Stimulated activated CD4-positive, alpha-beta T cell treated with anti-CD3 and anti-CD28 coated beads, Interleukin-1b, Interleukin-23, amount 100 ng/mL, for 1 hour (primary cell): ENCODE data around the gene PRX.
"Not testable (repeated sequence)": the region's sequence is repeated elsewhere in the genome, so short reads cannot be mapped to it uniquely, and the experiment has no call there.

Experiments used
- DNase-seq, 2 donors: peaks; one replicate each; pipeline ENCODE4 v3.0.0-alpha.2; 2020; ENCODE audit warnings: low read depth in 2 of 2

Gene PRX

GRCh38 chr19:40389404-40390083 lies 23.6 kb downstream of the PRX start:
- DNase-seq: no peak

GRCh38 chr19:40388481-40388880 lies 24.7 kb downstream of the PRX start:
- no peak for DNase-seq

GRCh38 chr19:40387155-40387554 lies 26.0 kb downstream of the PRX start:
- DNase-seq: no peak

GRCh38 chr19:40383668-40384248 lies 29.4 kb downstream of the PRX start:
- no peak for DNase-seq

GRCh38 chr19:40381321-40381720 lies 31.9 kb downstream of the PRX start:
- no peak for DNase-seq

GRCh38 chr19:40380199-40381037 lies 32.8 kb downstream of the PRX start:
- no peak for DNase-seq

GRCh38 chr19:40379446-40380198 lies 33.6 kb downstream of the PRX start:
- DNase-seq: no peak

- no peak for DNase-seq
Observed at GRCh38 chr19:40378509-40378908, 34.7 kb downstream of the PRX start.

GRCh38 chr19:40377876-40378385 lies 35.2 kb downstream of the PRX start:
- DNase-seq: no peak

GRCh38 chr19:40376286-40376862 lies 36.8 kb downstream of the PRX start:
- DNase-seq: no peak

GRCh38 chr19:40374084-40374483 lies 39.1 kb downstream of the PRX start:
- no peak for DNase-seq

GRCh38 chr19:40371802-40372122 lies 41.4 kb downstream of the PRX start:
- DNase-seq: no peak

- no peak for DNase-seq
Observed at GRCh38 chr19:40370997-40371801, 42.0 kb downstream of the PRX start.

- DNase-seq: not testable (repeated sequence)
Observed at GRCh38 chr19:40370253-40370652, 42.9 kb downstream of the PRX start.

GRCh38 chr19:40369797-40370196 lies 43.4 kb downstream of the PRX start:
- DNase-seq: no peak

GRCh38 chr19:40367577-40368434 lies 45.4 kb downstream of the PRX start:
- DNase-seq: no peak

- no peak for DNase-seq
Observed at GRCh38 chr19:40366697-40367561, 46.2 kb downstream of the PRX start.

GRCh38 chr19:40365613-40366401 lies 47.4 kb downstream of the PRX start:
- peak in 1 of 2 donors; percentile 46 for DNase-seq
